Peyer's patch (tissue), 4 donors: ENCODE data around the gene MAP4K3.

Source experiments
- POLR2A ChIP-seq, 2 donors: fragments of 450-650 bp; IDR thresholded peaks; one replicate each; pipeline ENCODE4 v1.5.1; 2017; ENCODE audit warnings: antibody characterized with exemption in 2 of 2, mild to moderate bottlenecking in 2 of 2, moderate library complexity in 2 of 2
- TF ChIP-seq, protein P1 (sequence below), 6 experiments: fragments of 450-650 bp in 4 of 6; fragments of 200-600 bp in 2 of 6; sonication (generic) in 1 of 6; IDR thresholded peaks; one replicate each; pipeline ENCODE4 v1.5.1; 2017 to 2019; ENCODE audit warnings: antibody characterized with exemption in 6 of 6, mild to moderate bottlenecking in 3 of 6, moderate library complexity in 1 of 6

DNA sequence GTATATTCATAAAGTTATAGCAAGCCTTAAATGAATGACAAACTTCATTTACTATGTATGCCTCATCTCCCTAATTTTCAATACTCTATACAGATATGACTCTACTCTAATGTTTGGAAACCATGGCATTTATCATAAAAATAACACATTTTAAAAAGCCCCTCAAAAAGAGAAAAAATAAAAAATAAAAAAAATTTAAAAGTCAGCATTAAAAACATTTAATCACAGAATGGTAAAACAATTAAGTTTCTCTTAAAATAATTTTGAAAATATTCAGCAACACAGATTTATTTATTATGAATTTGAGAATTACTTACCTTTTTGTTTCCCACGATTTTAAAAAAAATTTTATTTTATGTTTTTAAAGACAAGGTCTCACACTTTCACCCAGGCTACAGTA lies 128.3 kb downstream of the MAP4K3 start:
- TF ChIP-seq, protein P1, sequence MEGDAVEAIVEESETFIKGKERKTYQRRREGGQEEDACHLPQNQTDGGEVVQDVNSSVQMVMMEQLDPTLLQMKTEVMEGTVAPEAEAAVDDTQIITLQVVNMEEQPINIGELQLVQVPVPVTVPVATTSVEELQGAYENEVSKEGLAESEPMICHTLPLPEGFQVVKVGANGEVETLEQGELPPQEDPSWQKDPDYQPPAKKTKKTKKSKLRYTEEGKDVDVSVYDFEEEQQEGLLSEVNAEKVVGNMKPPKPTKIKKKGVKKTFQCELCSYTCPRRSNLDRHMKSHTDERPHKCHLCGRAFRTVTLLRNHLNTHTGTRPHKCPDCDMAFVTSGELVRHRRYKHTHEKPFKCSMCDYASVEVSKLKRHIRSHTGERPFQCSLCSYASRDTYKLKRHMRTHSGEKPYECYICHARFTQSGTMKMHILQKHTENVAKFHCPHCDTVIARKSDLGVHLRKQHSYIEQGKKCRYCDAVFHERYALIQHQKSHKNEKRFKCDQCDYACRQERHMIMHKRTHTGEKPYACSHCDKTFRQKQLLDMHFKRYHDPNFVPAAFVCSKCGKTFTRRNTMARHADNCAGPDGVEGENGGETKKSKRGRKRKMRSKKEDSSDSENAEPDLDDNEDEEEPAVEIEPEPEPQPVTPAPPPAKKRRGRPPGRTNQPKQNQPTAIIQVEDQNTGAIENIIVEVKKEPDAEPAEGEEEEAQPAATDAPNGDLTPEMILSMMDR (IDR thresholded peaks at IDR 0.05), result no peak
- TF ChIP-seq POLR2A (IDR thresholded peaks at IDR 0.05), result no peak
